22Rv1 (cell line): ENCODE measurements around the gene SDK1.

Experiments
- CTCF ChIP-seq: fragments of 450-650 bp; IDR thresholded peaks from 2 replicates; pipeline ENCODE4 v1.5.1; 2017; ENCODE audit warnings: mild to moderate bottlenecking
- ZFX ChIP-seq: fragments of 450-650 bp; IDR thresholded peaks from 2 replicates; pipeline ENCODE4 v1.6.1; 2017; ENCODE audit warnings: antibody characterized with exemption, borderline replicate concordance

GRCh38 chr7:3943779-3944520 is 642.9 kb downstream of the SDK1 start:
- TF ChIP-seq CTCF, result no peak
- no peak for TF ChIP-seq ZFX
